ENCODE results near the gene PRR16.

DNA sequence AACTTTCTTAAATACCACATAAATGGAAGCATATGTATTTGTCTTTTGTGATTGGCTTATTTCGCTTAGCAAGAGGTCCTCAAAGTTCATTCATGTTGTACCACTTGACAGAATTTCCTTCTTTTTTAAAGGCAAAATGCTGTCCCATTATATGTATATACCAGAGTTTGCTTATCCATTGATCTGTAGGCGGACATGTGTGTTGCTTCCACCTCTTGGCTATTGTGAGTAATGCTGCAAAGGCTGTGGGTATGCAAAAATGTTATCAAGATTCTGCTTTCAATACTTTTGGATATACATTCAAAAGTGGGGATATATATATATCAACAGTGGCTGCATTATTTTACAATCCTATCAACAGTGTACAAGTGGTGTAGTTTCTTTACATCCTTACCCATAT is 271.0 kb downstream of the PRR16 start:
- TF ChIP-seq ZNF274 (IDR thresholded peaks at IDR 0.05; ENCODE audit: low read depth, low read length) (no peak), YY1 (IDR thresholded peaks at IDR 0.05; ENCODE audit: insufficient read depth, insufficient read length) (no peak)
